HL-60 (cell line): ENCODE data around the gene CCDC88C.

Experiments
- GABPA ChIP-seq: IDR thresholded peaks from 2 replicates; pipeline ENCODE4 v1.6.1; 2012; ENCODE audit warnings: low read depth
- POLR2AphosphoS5 ChIP-seq: IDR thresholded peaks from 2 replicates; pipeline ENCODE4 v1.6.1; 2012; ENCODE audit warnings: low read depth
- TF ChIP-seq, protein P1 (sequence below): IDR thresholded peaks from one replicate; pipeline ENCODE4 v1.5.1; 2011; ENCODE audit warnings: low read length, control low read depth, inconsistent platforms; ENCODE audit not compliant: insufficient read depth
- TF ChIP-seq, protein P2 (sequence below): IDR thresholded peaks from 2 replicates; pipeline ENCODE4 v1.6.1; 2012; ENCODE audit warnings: low read depth; ENCODE audit not compliant: insufficient replicate concordance

DNA sequence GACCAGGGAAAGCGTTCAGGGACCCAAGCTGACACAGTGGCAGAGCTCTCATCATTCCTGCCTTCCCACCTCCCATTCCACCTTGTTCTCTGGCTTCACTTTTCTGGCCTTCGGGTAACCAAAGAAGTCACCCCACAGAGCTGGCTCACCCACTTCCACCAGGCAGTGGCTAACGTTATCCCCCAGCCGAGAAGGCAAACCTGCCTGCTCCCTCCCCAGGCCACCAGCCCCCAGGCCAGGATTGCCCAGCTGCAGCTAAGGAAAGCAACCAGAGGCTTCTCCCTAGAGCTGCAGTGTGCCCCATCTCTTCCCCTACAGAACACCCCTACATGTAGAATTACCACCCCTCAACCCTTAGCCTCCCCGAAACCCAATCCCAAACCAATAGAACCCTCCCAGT, 22.2 kb downstream of the CCDC88C start:
- TF ChIP-seq, protein P1, sequence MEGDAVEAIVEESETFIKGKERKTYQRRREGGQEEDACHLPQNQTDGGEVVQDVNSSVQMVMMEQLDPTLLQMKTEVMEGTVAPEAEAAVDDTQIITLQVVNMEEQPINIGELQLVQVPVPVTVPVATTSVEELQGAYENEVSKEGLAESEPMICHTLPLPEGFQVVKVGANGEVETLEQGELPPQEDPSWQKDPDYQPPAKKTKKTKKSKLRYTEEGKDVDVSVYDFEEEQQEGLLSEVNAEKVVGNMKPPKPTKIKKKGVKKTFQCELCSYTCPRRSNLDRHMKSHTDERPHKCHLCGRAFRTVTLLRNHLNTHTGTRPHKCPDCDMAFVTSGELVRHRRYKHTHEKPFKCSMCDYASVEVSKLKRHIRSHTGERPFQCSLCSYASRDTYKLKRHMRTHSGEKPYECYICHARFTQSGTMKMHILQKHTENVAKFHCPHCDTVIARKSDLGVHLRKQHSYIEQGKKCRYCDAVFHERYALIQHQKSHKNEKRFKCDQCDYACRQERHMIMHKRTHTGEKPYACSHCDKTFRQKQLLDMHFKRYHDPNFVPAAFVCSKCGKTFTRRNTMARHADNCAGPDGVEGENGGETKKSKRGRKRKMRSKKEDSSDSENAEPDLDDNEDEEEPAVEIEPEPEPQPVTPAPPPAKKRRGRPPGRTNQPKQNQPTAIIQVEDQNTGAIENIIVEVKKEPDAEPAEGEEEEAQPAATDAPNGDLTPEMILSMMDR: no peak
- no peak for TF ChIP-seq POLR2AphosphoS5
- TF ChIP-seq, protein P2, sequence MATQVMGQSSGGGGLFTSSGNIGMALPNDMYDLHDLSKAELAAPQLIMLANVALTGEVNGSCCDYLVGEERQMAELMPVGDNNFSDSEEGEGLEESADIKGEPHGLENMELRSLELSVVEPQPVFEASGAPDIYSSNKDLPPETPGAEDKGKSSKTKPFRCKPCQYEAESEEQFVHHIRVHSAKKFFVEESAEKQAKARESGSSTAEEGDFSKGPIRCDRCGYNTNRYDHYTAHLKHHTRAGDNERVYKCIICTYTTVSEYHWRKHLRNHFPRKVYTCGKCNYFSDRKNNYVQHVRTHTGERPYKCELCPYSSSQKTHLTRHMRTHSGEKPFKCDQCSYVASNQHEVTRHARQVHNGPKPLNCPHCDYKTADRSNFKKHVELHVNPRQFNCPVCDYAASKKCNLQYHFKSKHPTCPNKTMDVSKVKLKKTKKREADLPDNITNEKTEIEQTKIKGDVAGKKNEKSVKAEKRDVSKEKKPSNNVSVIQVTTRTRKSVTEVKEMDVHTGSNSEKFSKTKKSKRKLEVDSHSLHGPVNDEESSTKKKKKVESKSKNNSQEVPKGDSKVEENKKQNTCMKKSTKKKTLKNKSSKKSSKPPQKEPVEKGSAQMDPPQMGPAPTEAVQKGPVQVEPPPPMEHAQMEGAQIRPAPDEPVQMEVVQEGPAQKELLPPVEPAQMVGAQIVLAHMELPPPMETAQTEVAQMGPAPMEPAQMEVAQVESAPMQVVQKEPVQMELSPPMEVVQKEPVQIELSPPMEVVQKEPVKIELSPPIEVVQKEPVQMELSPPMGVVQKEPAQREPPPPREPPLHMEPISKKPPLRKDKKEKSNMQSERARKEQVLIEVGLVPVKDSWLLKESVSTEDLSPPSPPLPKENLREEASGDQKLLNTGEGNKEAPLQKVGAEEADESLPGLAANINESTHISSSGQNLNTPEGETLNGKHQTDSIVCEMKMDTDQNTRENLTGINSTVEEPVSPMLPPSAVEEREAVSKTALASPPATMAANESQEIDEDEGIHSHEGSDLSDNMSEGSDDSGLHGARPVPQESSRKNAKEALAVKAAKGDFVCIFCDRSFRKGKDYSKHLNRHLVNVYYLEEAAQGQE: no peak
- no peak for TF ChIP-seq GABPA
